ENCODE results near the gene TMEFF1.
A peak's percentile ranks its signal among the peaks of the same experiment; 100 is the strongest.
"Not testable (repeated sequence)": the region's sequence is repeated elsewhere in the genome, so short reads cannot be mapped to it uniquely, and the experiment has no call there.

TMEFF1 gene

GRCh38 chr9:100498592-100498991 is 25.6 kb downstream of the TMEFF1 start:
- DNase-seq (ENCODE audit: low spot score) (no peak), ATAC-seq (ENCODE audit: low read depth) (no peak)
- H3K27me3 ChIP-seq (ENCODE audit: insufficient read depth, poor library complexity, severe bottlenecking): no peaks in the 10 kb centered on the region
- H3K9me3 ChIP-seq (ENCODE audit: severe bottlenecking): no peaks in the 10 kb centered on the region
- no peak overlapping the region for H3K4me3 ChIP-seq (ENCODE audit: severe bottlenecking)
- no peak overlapping the region for H3K27ac ChIP-seq (ENCODE audit: poor library complexity, severe bottlenecking)
- peaks cover 5% of the 10 kb centered on the region for H3K4me1 ChIP-seq (ENCODE audit: insufficient read depth, poor library complexity, severe bottlenecking)
- H3K36me3 ChIP-seq (ENCODE audit: low read depth): no peaks in the 10 kb centered on the region
- no peak for TF ChIP-seq CTCF (IDR thresholded peaks at IDR 0.05; ENCODE audit: poor library complexity, severe bottlenecking)

- H3K9me3 ChIP-seq (ENCODE audit: severe bottlenecking): no peaks in the 10 kb centered on the region
- ATAC-seq (ENCODE audit: low read depth) (no peak), DNase-seq (ENCODE audit: low spot score) (no peak)
- no peaks in the 10 kb centered on the region for H3K27me3 ChIP-seq (ENCODE audit: insufficient read depth, poor library complexity, severe bottlenecking)
- no peak for TF ChIP-seq CTCF (IDR thresholded peaks at IDR 0.05; ENCODE audit: poor library complexity, severe bottlenecking)
- H3K4me1 ChIP-seq (ENCODE audit: insufficient read depth, poor library complexity, severe bottlenecking): peaks cover 5% of the 10 kb centered on the region
- H3K27ac ChIP-seq (ENCODE audit: poor library complexity, severe bottlenecking): no peak overlapping the region
- H3K4me3 ChIP-seq (ENCODE audit: severe bottlenecking): no peak overlapping the region
- no peaks in the 10 kb centered on the region for H3K36me3 ChIP-seq (ENCODE audit: low read depth)
Measured at GRCh38 chr9:100499460-100499859, 26.5 kb downstream of the TMEFF1 start.

- H3K27ac ChIP-seq (ENCODE audit: poor library complexity, severe bottlenecking): no peak overlapping the region
- no peak overlapping the region for H3K4me3 ChIP-seq (ENCODE audit: severe bottlenecking)
- H3K27me3 ChIP-seq (ENCODE audit: insufficient read depth, poor library complexity, severe bottlenecking): no peaks in the 10 kb centered on the region
- TF ChIP-seq CTCF (IDR thresholded peaks at IDR 0.05; ENCODE audit: poor library complexity, severe bottlenecking): no peak
- H3K36me3 ChIP-seq (ENCODE audit: low read depth): no peaks in the 10 kb centered on the region
- ATAC-seq (ENCODE audit: low read depth): no peak
- DNase-seq (ENCODE audit: low spot score): no peak
- H3K9me3 ChIP-seq (ENCODE audit: severe bottlenecking): no peaks in the 10 kb centered on the region
- peaks cover 5% of the 10 kb centered on the region for H3K4me1 ChIP-seq (ENCODE audit: insufficient read depth, poor library complexity, severe bottlenecking)
Measured at GRCh38 chr9:100499866-100500265, 26.9 kb downstream of the TMEFF1 start.

GRCh38 chr9:100505564-100506159 is 32.7 kb downstream of the TMEFF1 start:
- DNase-seq (ENCODE audit: low spot score) (no peak), ATAC-seq (ENCODE audit: low read depth) (peak; percentile 35; the same call in 1 of the 3 replicates)
- Histone ChIP-seq H3K27me3 (ENCODE audit: insufficient read depth, poor library complexity, severe bottlenecking) (no peaks in the 10 kb centered on the region), H3K27ac (ENCODE audit: poor library complexity, severe bottlenecking) (no peak overlapping the region), H3K36me3 (ENCODE audit: low read depth) (no peaks in the 10 kb centered on the region), H3K4me3 (ENCODE audit: severe bottlenecking) (no peak overlapping the region), H3K9me3 (ENCODE audit: severe bottlenecking) (no peaks in the 10 kb centered on the region), H3K4me1 (ENCODE audit: insufficient read depth, poor library complexity, severe bottlenecking) (no peaks in the 10 kb centered on the region)
- peak; percentile 71 for TF ChIP-seq CTCF (IDR thresholded peaks at IDR 0.05; ENCODE audit: poor library complexity, severe bottlenecking)

GRCh38 chr9:100507350-100507749 is 34.4 kb downstream of the TMEFF1 start:
- H3K36me3 ChIP-seq (ENCODE audit: low read depth); H3K27ac ChIP-seq (ENCODE audit: poor library complexity, severe bottlenecking); H3K4me3 ChIP-seq (ENCODE audit: severe bottlenecking); ATAC-seq (ENCODE audit: low read depth); H3K9me3 ChIP-seq (ENCODE audit: severe bottlenecking); H3K4me1 ChIP-seq (ENCODE audit: insufficient read depth, poor library complexity, severe bottlenecking); DNase-seq (ENCODE audit: low spot score); H3K27me3 ChIP-seq (ENCODE audit: insufficient read depth, poor library complexity, severe bottlenecking): not testable (repeated sequence)

Data from RWPE2 (cell line).